ENCODE results near the gene NEB. TPM values are rescaled to one million over a fixed set of nuclear protein-coding genes. Genes with fewer than 3 reads are reported as not detected.
"Not testable (repeated sequence)": the region's sequence is repeated elsewhere in the genome, so short reads cannot be mapped to it uniquely, and the experiment has no call there.

NEB gene
- total and polyA plus RNA-seq, 3 donors from 2014 or later: 5.5 to 18.6 (median 5.7) TPM

DNA sequence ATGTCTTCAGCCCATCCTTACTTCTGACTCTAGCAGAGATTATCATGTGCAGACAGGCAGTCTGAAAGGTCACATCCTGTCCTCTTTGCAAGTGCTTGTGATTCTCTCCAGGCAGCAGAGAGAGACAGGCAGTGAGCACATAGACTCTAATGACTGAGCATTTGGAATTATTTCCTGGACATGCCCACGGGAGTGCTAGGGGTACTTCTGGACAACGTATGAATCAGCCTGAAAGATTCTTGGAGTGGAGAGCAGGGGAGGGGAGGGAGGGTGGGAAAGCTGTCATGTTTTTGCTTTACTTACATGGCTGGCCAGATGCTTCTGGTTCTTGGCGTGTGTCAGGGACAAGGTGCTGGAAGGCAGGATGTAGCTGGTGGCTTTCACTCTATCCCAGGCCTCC, 174.0 kb downstream of the NEB start:
- WGBS, 2 donors: 41 to 46% methylated on average over 3 of the region's 3 CpGs
- DNase-seq: no peak
- H3K27ac ChIP-seq: no peak overlapping the region

DNA sequence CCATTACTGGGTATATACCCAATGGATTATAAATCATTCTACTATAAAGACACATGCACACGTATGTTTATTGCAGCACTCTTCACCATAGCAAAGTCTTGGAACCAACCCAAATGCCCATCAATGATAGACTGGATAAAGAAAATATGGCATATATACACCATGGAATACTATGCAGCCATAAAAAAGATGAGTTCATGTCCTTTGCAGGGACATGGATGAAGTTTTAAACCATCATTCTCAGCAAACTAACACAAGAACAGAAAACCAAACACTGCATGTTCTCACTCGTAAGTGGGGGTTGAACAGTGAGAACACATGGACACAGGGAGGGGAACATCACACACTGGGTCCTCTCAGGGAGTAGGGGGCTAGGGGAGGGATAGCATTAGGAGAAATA, 174.8 kb downstream of the NEB start:
- H3K27me3 ChIP-seq; H3K4me3 ChIP-seq; H3K27ac ChIP-seq; H3K4me1 ChIP-seq; DNase-seq; intact Hi-C loops (cut with DNase I; ENCODE audit: low total_unique reads); H3K9me3 ChIP-seq; H3K36me3 ChIP-seq (ENCODE audit: low read depth, missing control alignments): not testable (repeated sequence)
- WGBS, 2 donors: 90 to 92% methylated on average over 2 of the region's 2 CpGs

More for the DNA sequence above, 174.0 kb downstream of the NEB start:
- intact Hi-C loops (cut with DNase I; ENCODE audit: low total_unique reads): no loop called here
- Histone ChIP-seq H3K4me3 (no peak overlapping the region), H3K27me3 (no peaks in the 10 kb centered on the region), H3K4me1 (no peaks in the 10 kb centered on the region), H3K36me3 (ENCODE audit: low read depth, missing control alignments) (no peaks in the 10 kb centered on the region), H3K9me3 (no peaks in the 10 kb centered on the region)
- no peak for TF ChIP-seq POLR2A (IDR thresholded peaks at IDR 0.05)
- TF ChIP-seq, protein P1, sequence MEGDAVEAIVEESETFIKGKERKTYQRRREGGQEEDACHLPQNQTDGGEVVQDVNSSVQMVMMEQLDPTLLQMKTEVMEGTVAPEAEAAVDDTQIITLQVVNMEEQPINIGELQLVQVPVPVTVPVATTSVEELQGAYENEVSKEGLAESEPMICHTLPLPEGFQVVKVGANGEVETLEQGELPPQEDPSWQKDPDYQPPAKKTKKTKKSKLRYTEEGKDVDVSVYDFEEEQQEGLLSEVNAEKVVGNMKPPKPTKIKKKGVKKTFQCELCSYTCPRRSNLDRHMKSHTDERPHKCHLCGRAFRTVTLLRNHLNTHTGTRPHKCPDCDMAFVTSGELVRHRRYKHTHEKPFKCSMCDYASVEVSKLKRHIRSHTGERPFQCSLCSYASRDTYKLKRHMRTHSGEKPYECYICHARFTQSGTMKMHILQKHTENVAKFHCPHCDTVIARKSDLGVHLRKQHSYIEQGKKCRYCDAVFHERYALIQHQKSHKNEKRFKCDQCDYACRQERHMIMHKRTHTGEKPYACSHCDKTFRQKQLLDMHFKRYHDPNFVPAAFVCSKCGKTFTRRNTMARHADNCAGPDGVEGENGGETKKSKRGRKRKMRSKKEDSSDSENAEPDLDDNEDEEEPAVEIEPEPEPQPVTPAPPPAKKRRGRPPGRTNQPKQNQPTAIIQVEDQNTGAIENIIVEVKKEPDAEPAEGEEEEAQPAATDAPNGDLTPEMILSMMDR (IDR thresholded peaks at IDR 0.05): no peak

DNA sequence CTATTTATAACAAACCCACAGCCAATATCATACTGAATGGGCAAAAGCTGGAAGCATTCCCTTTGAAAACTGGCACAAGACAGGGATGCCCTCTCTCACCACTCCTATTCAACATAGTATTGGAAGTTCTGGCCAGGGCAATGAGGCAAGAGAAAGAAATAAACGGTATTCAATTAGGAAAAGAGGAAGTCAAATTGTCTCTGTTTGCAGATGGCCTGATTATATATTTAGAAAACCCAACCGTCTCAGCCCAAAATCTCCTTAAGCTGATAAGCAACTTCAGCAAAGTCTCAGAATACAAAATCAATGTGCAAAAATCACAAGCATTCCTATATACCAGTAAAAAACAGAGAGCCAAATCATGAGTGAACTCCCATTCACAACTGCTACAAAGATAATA, 176.4 kb downstream of the NEB start:
- H3K4me1 ChIP-seq; H3K9me3 ChIP-seq; H3K4me3 ChIP-seq; H3K27ac ChIP-seq; intact Hi-C loops (cut with DNase I; ENCODE audit: low total_unique reads); DNase-seq; H3K36me3 ChIP-seq (ENCODE audit: low read depth, missing control alignments); H3K27me3 ChIP-seq: not testable (repeated sequence)
- WGBS, 2 donors: 63 to 75% methylated on average over 2 of the region's 2 CpGs

DNA sequence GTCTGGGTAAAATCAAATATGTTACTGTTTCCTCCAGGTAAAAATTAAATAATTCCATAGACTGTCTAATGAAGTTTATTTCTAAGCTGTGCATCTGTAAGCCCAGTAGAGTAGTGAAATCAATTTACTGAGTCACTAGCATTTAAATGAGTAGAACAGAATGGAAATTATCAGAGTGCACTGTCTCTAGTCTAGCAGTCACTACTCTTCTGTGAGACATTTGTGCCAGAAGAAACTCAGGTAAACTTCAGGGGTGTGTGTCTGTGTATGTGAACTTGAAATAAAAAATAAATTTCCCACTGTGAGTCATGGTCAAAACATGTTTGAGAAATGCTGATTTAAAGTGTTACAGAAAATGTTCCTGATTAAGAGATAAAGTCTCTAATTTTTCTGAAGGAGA, 178.2 kb downstream of the NEB start:
- no peak for DNase-seq
- H3K27me3 ChIP-seq: no peaks in the 10 kb centered on the region
- no peak overlapping the region for H3K4me3 ChIP-seq
- no peaks in the 10 kb centered on the region for H3K36me3 ChIP-seq (ENCODE audit: low read depth, missing control alignments)
- H3K27ac ChIP-seq: no peak overlapping the region
- no peak for TF ChIP-seq POLR2A (IDR thresholded peaks at IDR 0.05)
- TF ChIP-seq, protein P1 (IDR thresholded peaks at IDR 0.05): no peak
- H3K4me1 ChIP-seq: no peaks in the 10 kb centered on the region
- no peaks in the 10 kb centered on the region for H3K9me3 ChIP-seq
- intact Hi-C loops (cut with DNase I; ENCODE audit: low total_unique reads): no loop called here

DNA sequence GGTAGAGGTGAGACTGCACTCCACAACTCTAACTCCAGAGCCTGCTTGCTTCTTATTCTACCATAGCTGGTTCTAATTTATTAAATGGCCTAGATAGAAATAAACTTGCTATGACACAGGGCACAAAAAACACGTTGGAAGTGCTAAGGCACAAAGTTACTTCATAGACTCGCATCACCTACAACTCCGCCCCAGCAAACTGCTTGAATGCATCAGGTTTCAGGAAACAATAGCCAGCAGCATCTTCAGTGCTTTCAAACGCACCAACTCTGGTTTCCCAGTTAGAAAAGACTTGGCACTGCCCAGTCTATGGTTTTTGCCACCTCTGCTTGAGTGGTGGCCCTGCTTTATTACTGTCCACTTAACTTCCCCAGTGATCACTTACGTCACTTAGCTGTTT, 182.0 kb downstream of the NEB start:
- no peak overlapping the region for H3K27ac ChIP-seq
- H3K27me3 ChIP-seq: no peaks in the 10 kb centered on the region
- H3K9me3 ChIP-seq: no peaks in the 10 kb centered on the region
- H3K36me3 ChIP-seq (ENCODE audit: low read depth, missing control alignments): no peaks in the 10 kb centered on the region
- intact Hi-C loops (cut with DNase I; ENCODE audit: low total_unique reads): no loop called here
- no peaks in the 10 kb centered on the region for H3K4me1 ChIP-seq
- no peak overlapping the region for H3K4me3 ChIP-seq
- 79 to 82% methylated on average over 5 of the region's 5 CpGs for WGBS, 2 donors
- DNase-seq: no peak
- TF ChIP-seq, protein P1 (IDR thresholded peaks at IDR 0.05): no peak
- TF ChIP-seq POLR2A (IDR thresholded peaks at IDR 0.05): no peak

DNA sequence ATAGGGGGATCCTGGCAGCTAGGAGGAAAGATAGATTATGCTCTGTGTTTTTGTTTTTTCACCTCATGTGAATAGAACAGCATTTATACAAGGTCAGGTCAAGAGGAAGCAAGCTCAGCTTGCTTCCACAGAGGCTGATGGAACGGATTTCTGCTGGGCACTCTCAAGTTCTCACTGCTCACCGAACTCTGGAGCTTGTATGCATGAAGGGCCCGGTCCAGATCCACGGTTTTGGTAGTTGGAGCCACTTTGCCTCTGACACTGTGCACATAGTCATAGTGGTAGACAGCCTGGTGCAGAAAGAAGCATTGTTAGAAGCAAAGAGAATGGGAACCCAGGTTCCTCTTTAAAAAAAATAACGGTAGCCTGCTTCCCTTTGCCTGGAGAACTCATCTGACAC, 182.7 kb downstream of the NEB start:
- H3K27me3 ChIP-seq: no peaks in the 10 kb centered on the region
- H3K9me3 ChIP-seq: no peaks in the 10 kb centered on the region
- H3K36me3 ChIP-seq (ENCODE audit: low read depth, missing control alignments): no peaks in the 10 kb centered on the region
- no peak overlapping the region for H3K4me3 ChIP-seq
- TF ChIP-seq, protein P1 (IDR thresholded peaks at IDR 0.05): no peak
- no peak for TF ChIP-seq POLR2A (IDR thresholded peaks at IDR 0.05)
- 83% methylated on average over 5 of the region's 5 CpGs for WGBS, 2 donors
- intact Hi-C loops (cut with DNase I; ENCODE audit: low total_unique reads): no loop called here
- no peaks in the 10 kb centered on the region for H3K4me1 ChIP-seq
- no peak for DNase-seq
- H3K27ac ChIP-seq: no peak overlapping the region
